Measurements from ENCODE around the gene POLR2E.
"Not testable (repeated sequence)": the region's sequence is repeated elsewhere in the genome, so short reads cannot be mapped to it uniquely, and the experiment has no call there.

Gene POLR2E

GRCh38 chr19:1094978-1095701 is at the start of gene POLR2E:
TSS of gene POLR2E (minus strand) at chr19:1095375. CDS start at chr19:1095315, 60 bp downstream.
- DNase-seq = peak; percentile 73 to 99 (median 97)

- DNase-seq = no peak
These were observed 49.6 kb upstream of the POLR2E start for GRCh38 chr19:1144741-1145140.

GRCh38 chr19:1143828-1144399 is 48.7 kb upstream of the POLR2E start:
- DNase-seq = no peak

- no peak for DNase-seq
These were observed 46.8 kb upstream of the POLR2E start for GRCh38 chr19:1141944-1142343.

GRCh38 chr19:1140272-1141027 is 45.3 kb upstream of the POLR2E start:
- no peak for DNase-seq

- DNase-seq = no peak
These were observed 44.0 kb upstream of the POLR2E start for GRCh38 chr19:1139126-1139525.

GRCh38 chr19:1138121-1138520 is 42.9 kb upstream of the POLR2E start:
- DNase-seq = no peak

- DNase-seq = no peak
These were observed 41.6 kb upstream of the POLR2E start for GRCh38 chr19:1136621-1137317.

- DNase-seq = no peak
These were observed 41.0 kb upstream of the POLR2E start for GRCh38 chr19:1136201-1136600.

GRCh38 chr19:1135454-1135853 is 40.3 kb upstream of the POLR2E start:
- DNase-seq = no peak

- no peak for DNase-seq
These were observed 39.3 kb upstream of the POLR2E start for GRCh38 chr19:1134431-1134830.

- DNase-seq = peak in 1 of 51 donors; percentile 17
These were observed 38.3 kb upstream of the POLR2E start for GRCh38 chr19:1133471-1133929.

GRCh38 chr19:1132552-1133383 is 37.6 kb upstream of the POLR2E start:
- DNase-seq = no peak

GRCh38 chr19:1131718-1132551 is 36.8 kb upstream of the POLR2E start:
- DNase-seq = peak in 33 of 51 donors; percentile 4 to 77 (median 31)

- no peak for DNase-seq
These were observed 35.9 kb upstream of the POLR2E start for GRCh38 chr19:1130771-1131717.

- DNase-seq = no peak
These were observed 34.4 kb upstream of the POLR2E start for GRCh38 chr19:1129535-1129934.

- not testable (repeated sequence) for DNase-seq
These were observed 33.9 kb upstream of the POLR2E start for GRCh38 chr19:1129084-1129483.

- DNase-seq = no peak
These were observed 32.9 kb upstream of the POLR2E start for GRCh38 chr19:1128106-1128505.

Measured in hypothalamus (tissue), 51 donors.